BE2C (cell line): Measurements from ENCODE around the gene NOTCH4.

Experiments used
- DNase-seq: peaks from one replicate; pipeline ENCODE4 v3.0.0-alpha.2; 2020
- H3K27me3 ChIP-seq: fragments of 250-450 bp; sonication (Bioruptor Pico); 2 replicates; pipeline ENCODE4 v1.5.1; 2020; ENCODE audit warnings: mild to moderate bottlenecking
- H3K36me3 ChIP-seq: fragments of 250-450 bp; sonication (Bioruptor Pico); 2 replicates; pipeline ENCODE4 v1.5.1; 2020; ENCODE audit warnings: mild to moderate bottlenecking
- H3K4me1 ChIP-seq: fragments of 250-450 bp; sonication (Bioruptor Pico); 2 replicates; pipeline ENCODE4 v1.5.1; 2020
- H3K4me3 ChIP-seq: 2 replicates; pipeline ENCODE4 v1.5.1; 2011; ENCODE audit warnings: low read depth, low read length
- H3K9me3 ChIP-seq: fragments of 250-450 bp; sonication (Bioruptor Pico); 2 replicates; pipeline ENCODE4 v1.5.1; 2020
- TF ChIP-seq, protein P1 (sequence below): IDR thresholded peaks from 2 replicates; pipeline ENCODE4 v1.5.1; 2012; ENCODE audit warnings: mild to moderate bottlenecking, low read depth, low read length

NOTCH4 gene

DNA sequence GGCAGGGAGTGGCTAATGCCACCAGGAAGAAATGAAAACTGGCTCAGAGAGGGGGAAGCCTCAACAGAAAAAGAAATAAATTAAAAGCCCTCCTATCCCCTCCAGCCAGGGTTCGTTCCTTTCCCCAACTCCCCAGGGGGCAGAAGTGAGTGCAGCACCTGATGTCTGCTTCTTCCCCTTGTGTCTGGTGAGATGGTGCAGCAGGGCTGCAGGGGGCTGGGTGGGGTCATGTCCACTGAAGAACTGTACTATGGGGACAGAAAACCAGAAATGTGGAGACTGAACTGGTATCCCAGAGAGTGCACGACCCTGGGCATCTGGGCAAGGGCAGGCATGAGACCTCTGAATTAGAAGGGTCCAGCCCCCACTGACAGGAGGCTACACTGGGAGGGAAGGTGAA, 55.5 kb downstream of the NOTCH4 start:
- H3K4me3 ChIP-seq, result no peak overlapping the region
- no peaks in the 10 kb centered on the region for H3K4me1 ChIP-seq
- TF ChIP-seq, protein P1, sequence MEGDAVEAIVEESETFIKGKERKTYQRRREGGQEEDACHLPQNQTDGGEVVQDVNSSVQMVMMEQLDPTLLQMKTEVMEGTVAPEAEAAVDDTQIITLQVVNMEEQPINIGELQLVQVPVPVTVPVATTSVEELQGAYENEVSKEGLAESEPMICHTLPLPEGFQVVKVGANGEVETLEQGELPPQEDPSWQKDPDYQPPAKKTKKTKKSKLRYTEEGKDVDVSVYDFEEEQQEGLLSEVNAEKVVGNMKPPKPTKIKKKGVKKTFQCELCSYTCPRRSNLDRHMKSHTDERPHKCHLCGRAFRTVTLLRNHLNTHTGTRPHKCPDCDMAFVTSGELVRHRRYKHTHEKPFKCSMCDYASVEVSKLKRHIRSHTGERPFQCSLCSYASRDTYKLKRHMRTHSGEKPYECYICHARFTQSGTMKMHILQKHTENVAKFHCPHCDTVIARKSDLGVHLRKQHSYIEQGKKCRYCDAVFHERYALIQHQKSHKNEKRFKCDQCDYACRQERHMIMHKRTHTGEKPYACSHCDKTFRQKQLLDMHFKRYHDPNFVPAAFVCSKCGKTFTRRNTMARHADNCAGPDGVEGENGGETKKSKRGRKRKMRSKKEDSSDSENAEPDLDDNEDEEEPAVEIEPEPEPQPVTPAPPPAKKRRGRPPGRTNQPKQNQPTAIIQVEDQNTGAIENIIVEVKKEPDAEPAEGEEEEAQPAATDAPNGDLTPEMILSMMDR, result no peak
- DNase-seq, result no peak
- peaks cover 47% of the 10 kb centered on the region for H3K36me3 ChIP-seq
- H3K9me3 ChIP-seq, result no peaks in the 10 kb centered on the region
- H3K27me3 ChIP-seq, result no peaks in the 10 kb centered on the region

DNA sequence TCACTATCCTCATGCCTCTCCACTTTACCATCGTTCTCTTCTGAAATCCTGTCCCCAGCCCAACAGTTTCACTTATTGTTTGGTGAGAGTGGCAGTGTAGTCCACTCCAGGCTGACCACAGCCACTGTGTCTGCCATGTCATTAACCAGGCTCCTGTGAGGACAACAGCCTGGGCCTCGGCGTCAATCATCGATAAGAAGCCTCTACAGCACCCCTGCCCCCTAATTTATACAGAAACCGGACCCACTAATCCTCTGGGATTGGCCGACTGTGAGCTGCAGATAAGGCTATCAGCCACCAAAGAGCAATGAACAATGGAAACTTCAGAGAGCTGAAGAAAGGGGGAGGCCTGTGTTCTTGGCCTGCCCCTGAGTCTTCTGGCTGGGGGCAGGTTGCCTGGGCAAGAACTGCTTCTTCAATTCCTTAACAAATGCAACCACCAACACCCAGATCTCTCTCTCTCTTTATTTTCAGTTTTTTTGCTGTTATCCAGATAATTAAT, 56.1 kb downstream of the NOTCH4 start:
- Histone ChIP-seq H3K27me3 (no peaks in the 10 kb centered on the region), H3K4me1 (no peaks in the 10 kb centered on the region), H3K9me3 (no peaks in the 10 kb centered on the region), H3K4me3 (no peak overlapping the region), H3K36me3 (peaks cover 47% of the 10 kb centered on the region)
- TF ChIP-seq, protein P1, result no peak
- DNase-seq, result no peak

DNA sequence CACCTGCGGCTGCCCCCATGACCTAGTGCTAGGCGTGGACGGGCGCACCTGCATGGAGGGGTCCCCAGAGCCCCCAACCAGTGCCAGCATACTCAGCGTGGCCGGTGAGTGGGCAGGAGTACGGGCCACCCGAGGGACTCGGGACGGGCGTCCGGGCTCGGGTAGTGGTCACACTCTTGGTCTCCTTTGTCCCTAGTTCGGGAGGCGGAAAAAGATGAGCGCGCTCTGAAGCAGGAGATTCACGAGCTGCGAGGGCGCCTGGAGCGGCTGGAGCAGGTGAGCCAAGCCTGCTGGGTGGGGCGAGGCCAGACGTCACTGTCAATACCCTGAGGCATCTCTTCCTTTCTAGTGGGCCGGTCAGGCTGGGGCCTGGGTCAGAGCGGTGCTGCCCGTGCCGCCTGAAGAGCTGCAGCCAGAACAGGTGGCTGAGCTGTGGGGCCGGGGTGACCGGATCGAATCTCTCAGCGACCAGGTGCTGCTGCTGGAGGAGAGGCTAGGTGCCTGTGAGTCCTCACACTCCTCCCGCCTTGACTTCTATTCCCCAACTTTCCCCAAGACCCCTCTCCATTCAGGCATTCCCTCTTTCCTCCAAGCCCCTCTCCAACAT, 56.6 kb downstream of the NOTCH4 start:
- Histone ChIP-seq H3K27me3 (no peaks in the 10 kb centered on the region), H3K9me3 (no peaks in the 10 kb centered on the region), H3K4me1 (no peaks in the 10 kb centered on the region), H3K4me3 (no peak overlapping the region), H3K36me3 (peaks cover 47% of the 10 kb centered on the region)
- no peak for DNase-seq
- TF ChIP-seq, protein P1, result no peak

DNA sequence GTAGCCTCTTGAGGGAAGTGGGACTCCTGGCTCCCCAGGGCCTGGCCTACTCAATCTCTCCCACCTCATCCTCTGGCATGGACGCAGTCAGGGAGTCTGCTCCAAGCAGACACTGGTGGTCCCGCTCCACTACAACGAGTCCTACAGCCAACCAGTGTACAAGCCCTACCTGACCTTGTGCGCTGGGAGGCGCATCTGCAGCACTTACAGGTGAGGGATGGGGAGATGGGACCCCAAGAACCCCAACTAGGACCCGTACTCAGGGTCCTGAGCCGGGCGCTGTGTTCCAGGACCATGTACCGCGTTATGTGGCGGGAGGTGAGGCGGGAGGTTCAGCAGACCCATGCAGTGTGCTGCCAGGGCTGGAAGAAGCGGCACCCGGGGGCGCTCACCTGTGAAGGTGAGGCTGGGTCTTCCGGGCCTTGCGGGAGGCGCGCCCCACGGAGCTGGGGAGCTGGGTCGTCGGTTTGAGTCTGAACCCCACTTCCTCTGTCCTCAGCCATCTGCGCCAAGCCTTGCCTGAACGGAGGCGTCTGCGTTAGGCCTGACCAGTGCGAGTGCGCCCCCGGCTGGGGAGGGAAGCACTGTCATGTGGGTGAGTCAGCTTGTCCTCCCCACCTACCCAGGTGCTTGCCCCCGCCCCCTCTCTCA, 57.3 kb downstream of the NOTCH4 start:
- Histone ChIP-seq H3K9me3 (no peaks in the 10 kb centered on the region), H3K27me3 (no peaks in the 10 kb centered on the region), H3K4me3 (no peak overlapping the region), H3K36me3 (peaks cover 47% of the 10 kb centered on the region), H3K4me1 (no peaks in the 10 kb centered on the region)
- peak; percentile 46 for DNase-seq
- TF ChIP-seq, protein P1, result peak; percentile 8; the same call in 1 of the 2 replicates

DNA sequence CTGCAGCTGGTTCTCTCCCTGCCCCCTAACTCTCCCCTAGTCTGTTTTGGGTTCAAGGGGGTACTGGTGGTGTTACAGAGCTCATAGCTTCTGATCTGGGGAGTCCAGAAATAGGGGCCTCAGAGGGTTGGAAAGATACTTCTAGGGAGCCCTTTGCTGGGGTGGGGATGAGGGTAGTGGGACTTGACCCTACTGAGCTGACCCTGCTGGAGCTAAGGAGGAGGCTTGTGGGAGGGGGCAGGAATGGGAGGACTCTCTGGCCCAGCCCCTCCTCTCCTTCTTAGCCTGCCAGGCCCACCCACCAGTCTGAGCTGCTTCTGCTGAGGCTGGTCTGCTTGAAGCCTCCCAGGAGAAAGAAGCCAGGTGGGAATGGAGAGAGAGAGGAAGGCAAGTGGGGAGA, 59.6 kb downstream of the NOTCH4 start, which contains the start of gene EGFL8:
Gene EGFL8, plus strand, starts transcription at position 301 of the 400 bp plus-strand sequence. CDS start 1,571 bp downstream, outside the sequence.
- no peaks in the 10 kb centered on the region for H3K9me3 ChIP-seq
- no peaks in the 10 kb centered on the region for H3K27me3 ChIP-seq
- no peak within 1 kb of the TSS for H3K4me3 ChIP-seq
- H3K4me1 ChIP-seq, result no peaks in the 10 kb centered on the region
- no peak for DNase-seq
- TF ChIP-seq, protein P1, result no peak
- H3K36me3 ChIP-seq, result peaks cover 29% of the 10 kb centered on the region

DNA sequence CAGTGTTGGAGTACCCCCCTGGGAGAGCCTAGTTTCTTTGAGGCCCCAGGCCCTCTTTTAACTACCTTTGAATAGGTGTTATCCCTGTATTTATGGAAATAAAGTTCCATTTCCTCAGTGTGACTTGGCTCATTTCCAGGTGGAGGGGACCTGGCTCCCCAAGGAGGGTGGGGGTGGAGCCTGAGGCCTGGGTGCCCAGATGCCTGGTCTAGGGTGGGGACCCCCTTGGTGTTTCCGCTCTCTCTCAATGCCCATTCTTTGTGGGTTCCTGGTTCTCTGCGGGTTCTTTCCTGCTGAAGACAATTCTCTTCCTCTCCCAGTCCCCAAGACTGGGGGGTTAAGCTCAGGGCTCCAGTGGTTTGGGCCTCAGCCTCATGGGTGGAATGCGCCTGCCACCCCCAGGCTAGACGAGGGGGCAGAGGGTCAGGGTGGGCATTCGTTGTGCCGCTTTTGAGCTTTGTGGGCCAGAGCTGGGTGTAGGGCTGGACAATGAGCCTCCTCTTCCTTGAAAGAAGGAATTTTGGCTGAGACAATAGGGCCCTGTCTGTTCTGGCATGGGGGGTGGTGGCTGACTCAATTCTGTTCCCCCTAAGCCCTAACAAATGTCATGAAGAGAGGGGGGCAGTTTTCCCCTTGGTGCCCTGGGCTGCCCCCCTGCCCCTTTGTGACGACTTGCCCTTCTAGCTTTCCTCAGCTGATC, 60.2 kb downstream of the NOTCH4 start:
- no peak for DNase-seq
- H3K9me3 ChIP-seq, result no peaks in the 10 kb centered on the region
- H3K36me3 ChIP-seq, result peaks cover 27% of the 10 kb centered on the region
- no peaks in the 10 kb centered on the region for H3K4me1 ChIP-seq
- TF ChIP-seq, protein P1, result no peak
- H3K4me3 ChIP-seq, result no peak overlapping the region
- no peaks in the 10 kb centered on the region for H3K27me3 ChIP-seq
